Left cardiac atrium (tissue), 4 donors: ENCODE results near the gene ZNF232. TPM values are rescaled to one million over a fixed set of nuclear protein-coding genes. Genes with fewer than 3 reads are reported as not detected.
"Not testable (repeated sequence)": the region's sequence is repeated elsewhere in the genome, so short reads cannot be mapped to it uniquely, and the experiment has no call there.

Experiments used
- ATAC-seq, 2 donors: fragments of 200-7000 bp; cut with Tn5 transposase; one replicate each; pipeline ENCODE4 v1.9.1; 2020; ENCODE audit warnings: mild to moderate bottlenecking in 2 of 2, moderate library complexity in 2 of 2
- DNase-seq: peaks from one replicate; pipeline ENCODE4 v3.0.0-alpha.2; 2020
- intact Hi-C, 2 donors: fragments of 100-400 bp; cut with DNase I; formaldehyde crosslinking; loops; one replicate each; pipeline versions ENCODE4 v1.14.1 to v1.15.1; 2022 to 2023
- long read RNA-seq: library from polyadenylated mRNA; unstranded; transcript quantifications from one replicate; pipeline ENCODE4 v2.0.0, GENCODE V29; 2021
- total RNA-seq, 2 donors: library from RNA; stranded (reverse); fragmentation: NEBNext Ultra II Directional; extraction: Animal tissue kit (Norgen Biotek cat#: 25700); gene quantifications; one replicate each; pipeline ENCODE4 v1.2.1, GENCODE V29; 2021
- donor health status: DM: no; HTN: yes; CAD: no.
- donor health status: DM: no; HTN: yes; CAD: no; lungs with severe emphysema.
- donor health status: DM: yes; HTN: yes; CAD: no.
- donor health status: Dilated cardiomyopathy.

ZNF232 gene
- total RNA-seq = 1 to 10 TPM; 5.1 to 5.7 TPM
- long read RNA-seq, partial matches to known transcripts = 0 of 5 reads
- long read RNA-seq, other reads (novel, unspliced or antisense) = 2 of 5 reads

- intact Hi-C loops = no loop called here
- ATAC-seq = peak; percentile 98
These were observed at the start of gene ZNF232 for GRCh38 chr17:5111402-5112204. Gene ZNF232, minus strand, starts transcription at chr17:5111878. Its CDS starts 56 bp downstream, at chr17:5111822.

GRCh38 chr17:5160702-5161101 lies 49.0 kb upstream of the ZNF232 start:
- DNase-seq, ATAC-seq, intact Hi-C loops: not testable (repeated sequence)

More at GRCh38 chr17:5111402-5112204, at the start of gene ZNF232:
- peak; percentile 97 for DNase-seq

GRCh38 chr17:5146122-5146521 lies 34.4 kb upstream of the ZNF232 start:
- intact Hi-C loops, ATAC-seq, DNase-seq: not testable (repeated sequence)

- DNase-seq, ATAC-seq, intact Hi-C loops: not testable (repeated sequence)
These were observed 31.2 kb upstream of the ZNF232 start for GRCh38 chr17:5142877-5143276.

GRCh38 chr17:5139458-5139732 lies 27.7 kb upstream of the ZNF232 start:
- intact Hi-C loops = no loop called here
- no peak for DNase-seq
- no peak for ATAC-seq

- ATAC-seq = no peak
- no peak for DNase-seq
- intact Hi-C loops = no loop called here
These were observed 27.2 kb upstream of the ZNF232 start for GRCh38 chr17:5138616-5139457.

- intact Hi-C loops, DNase-seq, ATAC-seq: not testable (repeated sequence)
These were observed 26.5 kb upstream of the ZNF232 start for GRCh38 chr17:5138198-5138544.

- DNase-seq, ATAC-seq, intact Hi-C loops: not testable (repeated sequence)
These were observed 26.0 kb upstream of the ZNF232 start for GRCh38 chr17:5137511-5138197.

GRCh38 chr17:5136580-5137412 lies 25.1 kb upstream of the ZNF232 start:
- ATAC-seq, intact Hi-C loops, DNase-seq: not testable (repeated sequence)

GRCh38 chr17:5135726-5136579 lies 24.3 kb upstream of the ZNF232 start:
- intact Hi-C loops = no loop called here
- no peak for ATAC-seq
- no peak for DNase-seq

- DNase-seq, ATAC-seq, intact Hi-C loops: not testable (repeated sequence)
These were observed 23.5 kb upstream of the ZNF232 start for GRCh38 chr17:5135131-5135712.

- intact Hi-C loops, DNase-seq, ATAC-seq: not testable (repeated sequence)
These were observed 22.9 kb upstream of the ZNF232 start for GRCh38 chr17:5134571-5134970.

GRCh38 chr17:5133961-5134360 lies 22.3 kb upstream of the ZNF232 start:
- ATAC-seq, intact Hi-C loops, DNase-seq: not testable (repeated sequence)

- ATAC-seq (no peak), DNase-seq (no peak)
- intact Hi-C loops = no loop called here
These were observed 21.6 kb upstream of the ZNF232 start for GRCh38 chr17:5133311-5133710.

GRCh38 chr17:5132503-5133225 lies 21.0 kb upstream of the ZNF232 start:
- intact Hi-C loops, ATAC-seq: not testable (repeated sequence)

GRCh38 chr17:5131799-5132502 lies 20.3 kb upstream of the ZNF232 start:
- ATAC-seq, DNase-seq, intact Hi-C loops: not testable (repeated sequence)

More at GRCh38 chr17:5132503-5133225, 21.0 kb upstream of the ZNF232 start:
- DNase-seq = not testable (repeated sequence)
